GM12873 (cell line): ENCODE measurements around the gene HTR5A.

ENCODE experiments used
- TF ChIP-seq, protein P1 (sequence below): IDR thresholded peaks from 2 replicates; pipeline ENCODE4 v1.5.1; 2012; ENCODE audit warnings: low read depth, mild to moderate bottlenecking, moderate library complexity, low read length, control low read depth; ENCODE audit not compliant: insufficient read depth; ENCODE audit errors: missing control alignments

HTR5A gene

DNA sequence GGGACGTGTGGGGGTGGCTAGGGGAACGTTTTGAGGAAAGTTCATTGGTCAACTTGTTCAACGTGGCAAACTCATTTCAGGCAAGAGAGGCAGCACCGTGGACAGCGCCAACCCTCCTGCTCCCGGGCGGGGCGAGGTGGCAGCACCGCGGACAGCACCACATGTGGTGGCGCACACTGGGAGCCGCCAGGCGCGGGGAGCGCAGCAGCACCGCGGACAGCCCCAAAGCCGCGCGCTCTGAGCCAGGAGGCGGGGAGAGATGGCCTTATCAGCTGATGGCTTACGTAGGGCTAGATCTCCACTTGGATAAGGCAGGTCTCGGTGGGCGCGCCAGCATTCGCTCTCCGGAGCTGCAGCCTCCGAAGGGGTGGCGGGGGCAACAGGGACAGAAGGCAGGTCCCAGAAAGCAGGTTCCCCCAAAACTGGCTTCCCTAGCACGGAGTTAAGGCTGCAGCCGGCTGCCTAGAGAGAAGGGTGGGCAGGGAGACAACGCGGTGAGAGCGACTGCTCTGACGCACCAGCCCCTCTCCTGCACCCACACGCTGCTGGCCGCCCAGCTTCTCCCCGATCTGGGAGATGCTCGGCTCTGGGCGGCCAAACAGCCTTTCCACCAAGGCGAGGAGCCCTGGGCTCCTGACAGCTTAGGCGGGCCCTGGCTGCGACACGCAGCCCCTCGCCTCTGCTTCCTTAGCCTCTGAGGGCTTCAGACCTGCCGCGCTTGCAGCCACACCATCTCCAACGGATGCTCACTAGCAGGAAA lies at the start of gene HTR5A:
Gene HTR5A (plus strand): TSS at position 333 of the 760 bp plus-strand sequence. CDS start 576 bp downstream, outside the sequence.
- TF ChIP-seq, protein P1, sequence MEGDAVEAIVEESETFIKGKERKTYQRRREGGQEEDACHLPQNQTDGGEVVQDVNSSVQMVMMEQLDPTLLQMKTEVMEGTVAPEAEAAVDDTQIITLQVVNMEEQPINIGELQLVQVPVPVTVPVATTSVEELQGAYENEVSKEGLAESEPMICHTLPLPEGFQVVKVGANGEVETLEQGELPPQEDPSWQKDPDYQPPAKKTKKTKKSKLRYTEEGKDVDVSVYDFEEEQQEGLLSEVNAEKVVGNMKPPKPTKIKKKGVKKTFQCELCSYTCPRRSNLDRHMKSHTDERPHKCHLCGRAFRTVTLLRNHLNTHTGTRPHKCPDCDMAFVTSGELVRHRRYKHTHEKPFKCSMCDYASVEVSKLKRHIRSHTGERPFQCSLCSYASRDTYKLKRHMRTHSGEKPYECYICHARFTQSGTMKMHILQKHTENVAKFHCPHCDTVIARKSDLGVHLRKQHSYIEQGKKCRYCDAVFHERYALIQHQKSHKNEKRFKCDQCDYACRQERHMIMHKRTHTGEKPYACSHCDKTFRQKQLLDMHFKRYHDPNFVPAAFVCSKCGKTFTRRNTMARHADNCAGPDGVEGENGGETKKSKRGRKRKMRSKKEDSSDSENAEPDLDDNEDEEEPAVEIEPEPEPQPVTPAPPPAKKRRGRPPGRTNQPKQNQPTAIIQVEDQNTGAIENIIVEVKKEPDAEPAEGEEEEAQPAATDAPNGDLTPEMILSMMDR: no peak

DNA sequence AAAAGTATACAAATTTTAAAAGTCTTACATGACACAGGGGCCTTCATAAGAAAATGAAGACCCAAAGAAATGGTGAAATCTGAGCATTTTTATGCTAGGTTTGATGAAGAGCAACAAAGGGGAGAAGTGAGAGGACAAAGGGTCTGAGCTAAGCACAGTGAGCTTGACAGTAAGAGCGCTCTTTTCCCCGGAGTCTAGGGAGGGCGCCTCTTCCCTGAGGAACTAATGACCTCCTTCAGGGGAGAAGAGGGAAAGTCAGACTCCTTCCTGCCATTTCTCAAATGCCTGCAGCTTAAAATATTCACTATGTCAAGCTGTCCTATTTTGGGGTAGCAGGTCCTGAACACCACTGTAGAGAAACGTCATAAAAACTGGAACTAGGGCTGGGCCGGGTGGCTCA lies 49.1 kb upstream of the HTR5A start:
- TF ChIP-seq, protein P1: no peak

DNA sequence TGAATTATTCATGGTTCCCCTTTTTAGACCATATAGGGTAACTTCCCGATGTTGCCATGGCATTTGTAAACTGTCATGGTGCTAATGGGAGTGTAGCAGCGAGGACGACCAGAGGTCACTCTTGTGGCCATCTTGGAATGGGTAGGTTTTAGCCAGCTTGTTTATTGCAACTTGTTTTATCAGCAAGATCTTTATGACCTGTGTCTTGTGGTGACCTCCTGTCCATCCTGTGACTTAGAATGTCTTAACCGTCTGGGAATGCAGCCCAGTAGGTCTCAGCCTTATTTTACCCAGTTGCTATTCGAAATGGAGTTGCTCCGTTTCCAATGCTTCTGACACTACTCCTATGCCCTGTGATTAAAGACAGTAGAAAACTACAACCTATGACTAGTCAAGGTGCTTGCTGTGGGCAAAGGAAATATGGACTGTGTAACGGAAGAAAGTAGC lies 48.4 kb upstream of the HTR5A start:
- TF ChIP-seq, protein P1: no peak

DNA sequence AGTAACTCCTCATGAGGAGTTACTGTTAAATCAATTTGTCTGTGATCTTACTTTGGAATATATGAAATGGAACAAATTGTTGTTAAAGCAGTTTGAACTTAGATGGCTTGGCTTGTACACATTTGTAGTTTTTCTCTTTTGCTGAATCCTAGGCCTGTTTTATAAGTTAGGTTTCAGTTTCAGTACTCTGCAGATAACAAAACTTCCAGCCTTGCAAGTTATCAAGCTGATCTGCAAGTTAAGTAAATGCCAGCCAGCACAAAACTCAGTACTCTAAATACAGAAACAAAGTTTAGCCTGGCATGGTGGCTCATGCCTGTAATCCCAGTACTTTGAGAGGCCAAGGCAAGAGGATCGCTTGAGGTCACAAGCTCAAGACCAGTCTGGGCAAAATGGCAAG lies 42.2 kb upstream of the HTR5A start:
- TF ChIP-seq, protein P1: no peak

DNA sequence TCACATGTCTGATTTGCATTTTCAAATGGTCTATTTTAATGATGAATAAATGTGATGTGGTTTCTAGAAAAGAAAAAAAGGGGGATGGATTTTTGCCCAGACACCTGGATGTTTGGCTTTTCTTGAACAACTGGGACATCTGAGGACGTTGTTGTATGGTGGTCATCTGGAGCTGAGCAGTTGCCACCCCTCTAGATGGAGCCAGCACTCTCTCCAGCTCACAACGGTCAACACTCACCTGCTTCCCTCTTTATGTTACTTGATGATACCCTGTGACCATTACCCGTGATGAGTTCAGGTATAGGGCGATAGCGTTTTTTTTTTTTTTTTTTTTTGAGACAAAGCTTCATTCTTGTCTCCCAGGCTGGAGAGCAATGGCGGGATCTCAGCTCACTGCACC lies 37.1 kb upstream of the HTR5A start:
- TF ChIP-seq, protein P1: no peak

DNA sequence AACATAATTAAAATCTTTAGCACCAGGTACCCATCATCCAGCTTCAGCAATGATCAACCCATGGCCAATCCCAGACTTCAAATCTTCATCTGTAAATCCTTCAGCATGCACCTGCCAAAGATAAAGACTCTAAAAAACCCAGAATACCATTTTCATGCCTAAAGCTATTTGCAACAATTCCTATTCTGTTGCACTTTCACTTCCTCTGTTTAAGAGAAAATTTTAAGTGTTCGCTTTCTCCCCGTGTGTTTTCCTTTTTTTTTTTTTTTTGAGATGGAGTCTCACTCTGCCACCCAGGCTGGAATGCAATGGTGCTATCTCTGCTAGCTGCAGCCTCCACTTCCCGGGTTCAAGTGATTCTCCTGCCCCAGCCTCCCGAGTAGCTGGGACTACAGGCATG lies 31.8 kb upstream of the HTR5A start:
- TF ChIP-seq, protein P1: no peak

DNA sequence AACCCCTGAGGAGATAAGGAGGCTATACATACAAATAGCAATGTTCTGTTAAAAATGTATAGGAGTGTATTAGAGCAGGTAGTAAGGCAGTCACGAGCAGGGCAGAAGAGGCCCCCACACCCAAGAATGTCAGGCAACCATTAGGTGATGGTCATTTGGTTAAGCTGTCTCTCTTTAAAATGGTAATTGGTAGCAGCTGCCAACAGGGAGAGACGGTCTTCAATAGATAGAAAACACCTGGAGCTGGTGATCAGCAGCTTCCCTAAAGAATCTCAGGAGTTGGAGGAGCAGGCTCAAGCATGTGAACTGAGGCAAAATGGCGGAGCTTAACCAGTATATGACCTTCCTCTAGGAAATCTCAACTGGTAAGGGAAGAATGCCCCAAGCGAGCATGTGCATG lies 26.4 kb upstream of the HTR5A start:
- TF ChIP-seq, protein P1: no peak
